Esophagus muscularis mucosa (tissue), 4 donors: ENCODE data around the gene PDGFA. TPM values are rescaled to one million over a fixed set of nuclear protein-coding genes. Genes with fewer than 3 reads are reported as not detected.

Experiments used
- DNase-seq: peaks from one replicate; pipeline ENCODE4 v3.0.0-alpha.2; 2017; ENCODE audit errors: extremely low spot score
- H3K27ac ChIP-seq, 4 donors: fragments of 200-600 bp; sonication (generic); replicated peaks in 1 of 4; 1 replicate in 3 of 4; 2 replicates in 1 of 4; pipeline ENCODE4 v1.5.1; 2016 to 2019; ENCODE audit warnings: mild to moderate bottlenecking in 1 of 4
- H3K27me3 ChIP-seq, 4 donors: fragments of 200-600 bp; sonication (generic); one replicate each; pipeline versions ENCODE4 v1.5.1 to v1.6.0; 2016 to 2019
- H3K36me3 ChIP-seq, 4 donors: fragments of 200-600 bp; sonication (generic); one replicate each; pipeline ENCODE4 v1.5.1; 2016 to 2019
- H3K4me1 ChIP-seq, 4 donors: fragments of 200-600 bp; sonication (generic); one replicate each; pipeline ENCODE4 v1.5.1; 2016 to 2019
- H3K4me3 ChIP-seq, 4 donors: fragments of 200-600 bp; sonication (generic); 1 replicate in 2 of 4; 2 replicates in 2 of 4; pipeline ENCODE4 v1.5.1; 2016 to 2019; ENCODE audit warnings: mild to moderate bottlenecking in 4 of 4, moderate library complexity in 1 of 4
- H3K9me3 ChIP-seq, 4 donors: fragments of 200-600 bp; sonication (generic); 1 replicate in 3 of 4; 2 replicates in 1 of 4; pipeline ENCODE4 v1.5.1; 2016 to 2019
- CTCF ChIP-seq, 3 experiments: fragments of 200-600 bp in 2 of 3; fragments of 450-650 bp in 1 of 3; sonication (generic) in 2 of 3; IDR thresholded peaks; one replicate each; pipeline ENCODE4 v1.5.1; 2017 to 2019; ENCODE audit warnings: antibody characterized with exemption in 3 of 3, mild to moderate bottlenecking in 2 of 3, moderate library complexity in 1 of 3
- EP300 ChIP-seq: sonication (generic); formaldehyde crosslinking; IDR thresholded peaks from one replicate; pipeline ENCODE4 v1.6.1; 2017; ENCODE audit warnings: antibody characterized with exemption
- POLR2A ChIP-seq: fragments of 450-650 bp; IDR thresholded peaks from one replicate; pipeline ENCODE4 v1.6.1; 2017; ENCODE audit warnings: antibody characterized with exemption, moderate library complexity, mild to moderate bottlenecking, low read depth
- POLR2AphosphoS5 ChIP-seq, 2 donors: sonication (generic); formaldehyde crosslinking; IDR thresholded peaks; one replicate each; pipeline ENCODE4 v1.6.1; 2017; ENCODE audit warnings: antibody characterized with exemption in 2 of 2
- WGBS: methylation state at CpG from one replicate; pipeline ENCODE4 v1.1.5; 2018; 5-methylcytosine and 5-hydroxymethylcytosine counted together
- intact Hi-C: fragments of 100-400 bp; cut with DNase I; formaldehyde crosslinking; loops from one replicate; pipeline ENCODE4 v1.15.1; 2023
- total RNA-seq, 4 donors: library from RNA; depleted of rRNA; stranded (reverse); fragments of >200 nt; gene quantifications; one replicate each; pipeline versions ENCODE4 v1.1.0 to v1.2.1, GENCODE V29; 2016

The PDGFA gene
- total RNA-seq, 4 donors from 2014 or later = 88.0 to 184 (median 119) TPM

GRCh38 chr7:497946-498655, 21.5 kb downstream of the PDGFA start:
- H3K9me3 ChIP-seq = no peaks in the 10 kb centered on the region
- peaks cover 0 to 3% (median 2%) of the 10 kb centered on the region in 4 donors for H3K4me1 ChIP-seq
- 77% methylated on average over 21 of the region's 21 CpGs for WGBS
- H3K27me3 ChIP-seq = no peaks in the 10 kb centered on the region
- H3K4me3 ChIP-seq = no peak overlapping the region
- no peak overlapping the region for H3K27ac ChIP-seq
- TF ChIP-seq POLR2A (no peak), EP300 (no peak), CTCF (IDR thresholded peaks at IDR 0.05) (no peak), POLR2AphosphoS5 (IDR thresholded peaks at IDR 0.05) (no peak)
- H3K36me3 ChIP-seq = peaks cover 39 to 73% (median 57%) of the 10 kb centered on the region in 4 donors
- no peak for DNase-seq
- intact Hi-C loops = no loop called here

GRCh38 chr7:497346-497745, 22.3 kb downstream of the PDGFA start:
- H3K27ac ChIP-seq = no peak overlapping the region
- DNase-seq = no peak
- peaks cover 39 to 67% (median 55%) of the 10 kb centered on the region in 4 donors for H3K36me3 ChIP-seq
- peaks cover 0 to 5% (median 3%) of the 10 kb centered on the region in 4 donors for H3K4me1 ChIP-seq
- no peaks in the 10 kb centered on the region for H3K27me3 ChIP-seq
- no peaks in the 10 kb centered on the region for H3K9me3 ChIP-seq
- intact Hi-C loops = no loop called here
- 91% methylated on average over 13 of the region's 13 CpGs for WGBS
- no peak overlapping the region for H3K4me3 ChIP-seq
- TF ChIP-seq EP300 (no peak), POLR2A (no peak), CTCF (IDR thresholded peaks at IDR 0.05) (no peak), POLR2AphosphoS5 (IDR thresholded peaks at IDR 0.05) (no peak)

- Histone ChIP-seq H3K36me3 (peaks cover 34 to 60% (median 49%) of the 10 kb centered on the region in 4 donors), H3K4me3 (no peak overlapping the region), H3K27ac (no peak overlapping the region), H3K27me3 (no peaks in the 10 kb centered on the region), H3K4me1 (peaks cover 0 to 7% (median 6%) of the 10 kb centered on the region in 4 donors), H3K9me3 (no peaks in the 10 kb centered on the region)
- DNase-seq = no peak
- intact Hi-C loops = no loop called here
- WGBS = 82% methylated on average over 20 of the region's 24 CpGs
- TF ChIP-seq POLR2AphosphoS5 (IDR thresholded peaks at IDR 0.05) (no peak), POLR2A (no peak), EP300 (no peak), CTCF (IDR thresholded peaks at IDR 0.05) (no peak)
Observed at GRCh38 chr7:496528-497295, 22.9 kb downstream of the PDGFA start.

GRCh38 chr7:495761-496321, 23.8 kb downstream of the PDGFA start:
- TF ChIP-seq EP300 = no peak
- TF ChIP-seq POLR2AphosphoS5 (IDR thresholded peaks at IDR 0.05) = peak in 1 of 2 donors; percentile 11
- TF ChIP-seq POLR2A = no peak
- intact Hi-C loops = no loop called here

GRCh38 chr7:495326-495725, 24.3 kb downstream of the PDGFA start:
- DNase-seq = no peak
- intact Hi-C loops = no loop called here
- 81% methylated on average over 7 of the region's 9 CpGs for WGBS

More at GRCh38 chr7:495761-496321, 23.8 kb downstream of the PDGFA start:
- no peak for DNase-seq
- no peaks in the 10 kb centered on the region for H3K9me3 ChIP-seq
- 60% methylated on average over 12 of the region's 18 CpGs for WGBS
- no peak overlapping the region for H3K4me3 ChIP-seq
- no peak overlapping the region for H3K27ac ChIP-seq
- H3K4me1 ChIP-seq = peaks cover 0 to 10% (median 6%) of the 10 kb centered on the region in 4 donors
- peaks cover 25 to 52% (median 40%) of the 10 kb centered on the region in 4 donors for H3K36me3 ChIP-seq
- no peaks in the 10 kb centered on the region for H3K27me3 ChIP-seq

More at GRCh38 chr7:495326-495725, 24.3 kb downstream of the PDGFA start:
- TF ChIP-seq POLR2AphosphoS5 (IDR thresholded peaks at IDR 0.05) (no peak), CTCF (IDR thresholded peaks at IDR 0.05) (no peak)
- Histone ChIP-seq H3K4me1 (peaks cover 0 to 10% (median 6%) of the 10 kb centered on the region in 4 donors), H3K4me3 (no peak overlapping the region), H3K36me3 (peaks cover 20 to 47% (median 35%) of the 10 kb centered on the region in 4 donors), H3K9me3 (no peaks in the 10 kb centered on the region), H3K27ac (no peak overlapping the region), H3K27me3 (no peaks in the 10 kb centered on the region)
